Measurements from ENCODE around the gene PRDM16.

- TF ChIP-seq, protein P1, sequence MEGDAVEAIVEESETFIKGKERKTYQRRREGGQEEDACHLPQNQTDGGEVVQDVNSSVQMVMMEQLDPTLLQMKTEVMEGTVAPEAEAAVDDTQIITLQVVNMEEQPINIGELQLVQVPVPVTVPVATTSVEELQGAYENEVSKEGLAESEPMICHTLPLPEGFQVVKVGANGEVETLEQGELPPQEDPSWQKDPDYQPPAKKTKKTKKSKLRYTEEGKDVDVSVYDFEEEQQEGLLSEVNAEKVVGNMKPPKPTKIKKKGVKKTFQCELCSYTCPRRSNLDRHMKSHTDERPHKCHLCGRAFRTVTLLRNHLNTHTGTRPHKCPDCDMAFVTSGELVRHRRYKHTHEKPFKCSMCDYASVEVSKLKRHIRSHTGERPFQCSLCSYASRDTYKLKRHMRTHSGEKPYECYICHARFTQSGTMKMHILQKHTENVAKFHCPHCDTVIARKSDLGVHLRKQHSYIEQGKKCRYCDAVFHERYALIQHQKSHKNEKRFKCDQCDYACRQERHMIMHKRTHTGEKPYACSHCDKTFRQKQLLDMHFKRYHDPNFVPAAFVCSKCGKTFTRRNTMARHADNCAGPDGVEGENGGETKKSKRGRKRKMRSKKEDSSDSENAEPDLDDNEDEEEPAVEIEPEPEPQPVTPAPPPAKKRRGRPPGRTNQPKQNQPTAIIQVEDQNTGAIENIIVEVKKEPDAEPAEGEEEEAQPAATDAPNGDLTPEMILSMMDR (IDR thresholded peaks at IDR 0.05; ENCODE audit: low read length), result no peak
- no peak for TF ChIP-seq EZH2 (optimal IDR thresholded peaks at IDR 0.05; ENCODE audit: low read depth, low read length)
Measured at GRCh38 chr1:3251807-3252428, 182.9 kb downstream of the PRDM16 start.
